HEK293 (cell line): ENCODE measurements around the gene CYP2A6.

Experiments used
- BCL11B ChIP-seq: fragments of 450-650 bp; formaldehyde crosslinking; IDR thresholded peaks from 2 replicates; pipeline ENCODE4 v1.5.1; 2016; ENCODE audit warnings: low read depth, missing biosample characterization, missing genetic modification characterization
- GLIS1 ChIP-seq: fragments of 450-650 bp; formaldehyde crosslinking; IDR thresholded peaks from 2 replicates; pipeline ENCODE4 v1.5.1; 2016; ENCODE audit warnings: missing biosample characterization, missing genetic modification characterization
- GLIS2 ChIP-seq: fragments of 450-650 bp; formaldehyde crosslinking; IDR thresholded peaks from 2 replicates; pipeline ENCODE4 v1.5.1; 2016; ENCODE audit warnings: missing biosample characterization, missing genetic modification characterization
- KLF16 ChIP-seq: fragments of 450-650 bp; formaldehyde crosslinking; IDR thresholded peaks from 2 replicates; pipeline ENCODE4 v1.5.1; 2017; ENCODE audit warnings: missing biosample characterization, missing genetic modification characterization
- KLF17 ChIP-seq: fragments of 450-650 bp; formaldehyde crosslinking; IDR thresholded peaks from 2 replicates; pipeline ENCODE4 v1.5.1; 2016; ENCODE audit warnings: missing biosample characterization, missing genetic modification characterization
- MEIS1 ChIP-seq: sonication (generic); formaldehyde crosslinking; IDR thresholded peaks from 2 replicates; pipeline ENCODE4 v1.8.1; 2022; ENCODE audit warnings: missing genetic modification reagents, mild to moderate bottlenecking, borderline replicate concordance
- MZF1 ChIP-seq: fragments of 450-650 bp; formaldehyde crosslinking; IDR thresholded peaks from 2 replicates; pipeline ENCODE4 v1.5.1; 2017; ENCODE audit warnings: missing biosample characterization, missing genetic modification characterization, borderline replicate concordance
- REPIN1 ChIP-seq: fragments of 450-650 bp; formaldehyde crosslinking; IDR thresholded peaks from 2 replicates; pipeline ENCODE4 v1.5.1; 2017; ENCODE audit warnings: missing biosample characterization, missing genetic modification characterization, low read depth
- SP7 ChIP-seq: fragments of 450-650 bp; formaldehyde crosslinking; IDR thresholded peaks from 2 replicates; pipeline ENCODE4 v1.5.1; 2016; ENCODE audit warnings: missing biosample characterization, missing genetic modification characterization
- ZBTB11 ChIP-seq: fragments of 450-650 bp; formaldehyde crosslinking; conservative IDR thresholded peaks from 2 replicates; pipeline ENCODE4 v1.5.1; 2016; ENCODE audit warnings: low read depth, missing biosample characterization, missing genetic modification characterization
- ZBTB48 ChIP-seq: fragments of 450-650 bp; formaldehyde crosslinking; IDR thresholded peaks from 2 replicates; pipeline ENCODE4 v1.5.1; 2016; ENCODE audit warnings: missing biosample characterization, missing genetic modification characterization
- ZIC2 ChIP-seq: fragments of 450-650 bp; formaldehyde crosslinking; IDR thresholded peaks from 2 replicates; pipeline ENCODE4 v1.5.1; 2016; ENCODE audit warnings: missing biosample characterization, missing genetic modification characterization
- ZNF221 ChIP-seq: fragments of 450-650 bp; formaldehyde crosslinking; IDR thresholded peaks from 2 replicates; pipeline ENCODE4 v1.5.1; 2017; ENCODE audit warnings: missing biosample characterization, missing genetic modification characterization, borderline replicate concordance
- ZNF24 ChIP-seq: fragments of 450-650 bp; formaldehyde crosslinking; IDR thresholded peaks from 2 replicates; pipeline ENCODE4 v1.5.1; 2016; ENCODE audit warnings: missing biosample characterization, missing genetic modification characterization
- ZNF335 ChIP-seq: fragments of 450-650 bp; formaldehyde crosslinking; conservative IDR thresholded peaks from 2 replicates; pipeline ENCODE4 v1.5.1; 2016; ENCODE audit warnings: missing biosample characterization, missing genetic modification characterization
- ZNF394 ChIP-seq: fragments of 450-650 bp; formaldehyde crosslinking; IDR thresholded peaks from 2 replicates; pipeline ENCODE4 v1.5.1; 2016; ENCODE audit warnings: missing biosample characterization, missing genetic modification characterization, mild to moderate bottlenecking, moderate library complexity, borderline replicate concordance
- ZNF76 ChIP-seq: fragments of 450-650 bp; formaldehyde crosslinking; IDR thresholded peaks from 2 replicates; pipeline ENCODE4; 2016; ENCODE audit warnings: low read depth, missing biosample characterization, missing genetic modification characterization, borderline replicate concordance
- ZNF776 ChIP-seq: fragments of 450-650 bp; formaldehyde crosslinking; IDR thresholded peaks from 2 replicates; pipeline ENCODE4 v1.5.0; 2017; ENCODE audit warnings: missing biosample characterization, missing genetic modification characterization, borderline replicate concordance
- ZNF792 ChIP-seq: fragments of 450-650 bp; formaldehyde crosslinking; IDR thresholded peaks from 2 replicates; pipeline ENCODE4 v1.5.1; 2016; ENCODE audit warnings: missing biosample characterization, missing genetic modification characterization
- ZSCAN18 ChIP-seq: fragments of 450-650 bp; formaldehyde crosslinking; IDR thresholded peaks from 2 replicates; pipeline ENCODE4 v1.5.1; 2016; ENCODE audit warnings: missing biosample characterization, missing genetic modification characterization
- TF ChIP-seq, protein P1 (sequence below): fragments of 450-650 bp; formaldehyde crosslinking; IDR thresholded peaks from 2 replicates; pipeline ENCODE4 v1.5.1; 2016; ENCODE audit warnings: missing biosample characterization, missing genetic modification characterization
- TF ChIP-seq, protein P2 (sequence below): fragments of 450-650 bp; formaldehyde crosslinking; IDR thresholded peaks from 2 replicates; pipeline ENCODE4 v1.5.1; 2016; ENCODE audit warnings: missing biosample characterization, missing genetic modification characterization
- TF ChIP-seq, protein P3 (sequence below): fragments of 450-650 bp; formaldehyde crosslinking; IDR thresholded peaks from 2 replicates; pipeline ENCODE4 v1.5.1; 2016; ENCODE audit warnings: missing biosample characterization, missing genetic modification characterization
- TF ChIP-seq, protein P4 (sequence below): fragments of 450-650 bp; formaldehyde crosslinking; IDR thresholded peaks from 2 replicates; pipeline ENCODE4 v1.5.1; 2017; ENCODE audit warnings: missing biosample characterization, missing genetic modification characterization
- TF ChIP-seq, protein P5 (sequence below): fragments of 450-650 bp; IDR thresholded peaks from 2 replicates; pipeline ENCODE4 v1.5.1; 2018; ENCODE audit warnings: missing biosample characterization, mild to moderate bottlenecking, missing genetic modification characterization

Gene CYP2A6

DNA sequence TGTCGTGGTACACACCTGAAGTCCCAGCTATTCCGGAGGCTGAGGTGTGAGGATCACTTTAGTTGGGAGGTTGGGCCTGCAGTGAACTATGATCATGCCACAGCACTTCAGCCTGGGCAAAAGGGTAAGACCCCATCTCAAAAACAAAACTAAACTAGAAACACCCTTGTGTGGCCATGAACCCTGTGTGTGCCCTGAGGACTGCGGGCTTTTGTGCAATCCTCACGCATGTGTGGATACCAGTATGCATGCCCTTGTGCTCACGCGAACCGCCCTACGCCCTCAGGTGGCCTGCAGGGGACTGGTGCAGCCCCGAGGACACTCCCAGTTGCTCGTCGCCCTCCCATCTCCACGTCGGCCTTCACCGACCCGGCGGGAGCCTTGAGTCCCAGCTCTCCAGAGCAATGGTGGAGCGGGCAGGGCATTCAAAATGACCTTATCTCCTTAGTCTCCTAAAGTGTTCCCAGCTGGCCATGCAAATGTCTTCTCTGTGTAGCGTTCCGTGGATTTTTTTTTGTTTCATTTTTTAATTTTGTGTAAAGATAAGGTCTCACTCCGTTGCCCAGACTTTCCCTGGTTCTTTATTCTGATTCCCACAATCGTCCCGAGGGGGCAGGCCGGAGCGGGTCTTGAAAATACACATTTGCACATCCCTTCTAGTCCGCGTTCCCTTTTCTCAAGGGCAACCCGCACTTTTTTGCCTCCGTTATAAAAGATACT, 52.1 kb downstream of the CYP2A6 start (continued):
- TF ChIP-seq ZBTB11 (tag by site-specific recombination), result peak; percentile 55
- no peak for TF ChIP-seq KLF16
- peak; percentile 73; the same call in 1 of the 2 replicates for TF ChIP-seq REPIN1 (tag by site-specific recombination)
- peak; percentile 35; the same call in 1 of the 2 replicates for TF ChIP-seq ZNF24 (tag by site-specific recombination)
- TF ChIP-seq ZNF221, result no peak
- no peak for TF ChIP-seq MEIS1
- no peak for TF ChIP-seq ZNF776
- peak; percentile 79 for TF ChIP-seq ZBTB48 (tag by site-specific recombination)
- TF ChIP-seq, protein P1, sequence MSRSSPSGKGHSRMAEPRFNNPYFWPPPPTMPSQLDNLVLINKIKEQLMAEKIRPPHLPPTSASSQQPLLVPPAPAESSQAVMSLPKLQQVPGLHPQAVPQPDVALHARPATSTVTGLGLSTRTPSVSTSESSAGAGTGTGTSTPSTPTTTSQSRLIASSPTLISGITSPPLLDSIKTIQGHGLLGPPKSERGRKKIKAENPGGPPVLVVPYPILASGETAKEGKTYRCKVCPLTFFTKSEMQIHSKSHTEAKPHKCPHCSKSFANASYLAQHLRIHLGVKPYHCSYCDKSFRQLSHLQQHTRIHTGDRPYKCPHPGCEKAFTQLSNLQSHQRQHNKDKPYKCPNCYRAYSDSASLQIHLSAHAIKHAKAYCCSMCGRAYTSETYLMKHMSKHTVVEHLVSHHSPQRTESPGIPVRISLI, result peak; percentile 73; the same call in 1 of the 2 replicates
- peak; percentile 59; the same call in 1 of the 2 replicates for TF ChIP-seq ZNF394
- TF ChIP-seq, protein P2, sequence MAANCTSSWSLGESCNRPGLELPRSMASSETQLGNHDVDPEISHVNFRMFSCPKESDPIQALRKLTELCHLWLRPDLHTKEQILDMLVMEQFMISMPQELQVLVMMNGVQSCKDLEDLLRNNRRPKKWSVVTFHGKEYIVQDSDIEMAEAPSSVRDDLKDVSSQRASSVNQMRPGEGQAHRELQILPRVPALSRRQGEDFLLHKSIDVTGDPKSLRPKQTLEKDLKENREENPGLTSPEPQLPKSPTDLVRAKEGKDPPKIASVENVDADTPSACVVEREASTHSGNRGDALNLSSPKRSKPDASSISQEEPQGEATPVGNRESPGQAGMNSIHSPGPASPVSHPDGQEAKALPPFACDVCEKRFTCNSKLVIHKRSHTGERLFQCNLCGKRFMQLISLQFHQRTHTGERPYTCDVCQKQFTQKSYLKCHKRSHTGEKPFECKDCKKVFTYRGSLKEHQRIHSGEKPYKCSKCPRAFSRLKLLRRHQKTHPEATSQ, result no peak
- peak; percentile 69 for TF ChIP-seq ZNF76 (tag by site-specific recombination)
- TF ChIP-seq, protein P3, sequence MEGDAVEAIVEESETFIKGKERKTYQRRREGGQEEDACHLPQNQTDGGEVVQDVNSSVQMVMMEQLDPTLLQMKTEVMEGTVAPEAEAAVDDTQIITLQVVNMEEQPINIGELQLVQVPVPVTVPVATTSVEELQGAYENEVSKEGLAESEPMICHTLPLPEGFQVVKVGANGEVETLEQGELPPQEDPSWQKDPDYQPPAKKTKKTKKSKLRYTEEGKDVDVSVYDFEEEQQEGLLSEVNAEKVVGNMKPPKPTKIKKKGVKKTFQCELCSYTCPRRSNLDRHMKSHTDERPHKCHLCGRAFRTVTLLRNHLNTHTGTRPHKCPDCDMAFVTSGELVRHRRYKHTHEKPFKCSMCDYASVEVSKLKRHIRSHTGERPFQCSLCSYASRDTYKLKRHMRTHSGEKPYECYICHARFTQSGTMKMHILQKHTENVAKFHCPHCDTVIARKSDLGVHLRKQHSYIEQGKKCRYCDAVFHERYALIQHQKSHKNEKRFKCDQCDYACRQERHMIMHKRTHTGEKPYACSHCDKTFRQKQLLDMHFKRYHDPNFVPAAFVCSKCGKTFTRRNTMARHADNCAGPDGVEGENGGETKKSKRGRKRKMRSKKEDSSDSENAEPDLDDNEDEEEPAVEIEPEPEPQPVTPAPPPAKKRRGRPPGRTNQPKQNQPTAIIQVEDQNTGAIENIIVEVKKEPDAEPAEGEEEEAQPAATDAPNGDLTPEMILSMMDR, result peak; percentile 94
- peak; percentile 36 for TF ChIP-seq GLIS1
- peak; percentile 91 for TF ChIP-seq ZNF335 (tag by site-specific recombination)
- peak; percentile 33; the same call in 1 of the 2 replicates for TF ChIP-seq MZF1 (tag by site-specific recombination)
- TF ChIP-seq KLF17, result peak; percentile 22; the same call in 1 of the 2 replicates
- no peak for TF ChIP-seq BCL11B
- TF ChIP-seq ZIC2 (tag by site-specific recombination), result 0 out of 2 replicates have a peak, but pooled peaks have one; percentile 34
- TF ChIP-seq, protein P4, sequence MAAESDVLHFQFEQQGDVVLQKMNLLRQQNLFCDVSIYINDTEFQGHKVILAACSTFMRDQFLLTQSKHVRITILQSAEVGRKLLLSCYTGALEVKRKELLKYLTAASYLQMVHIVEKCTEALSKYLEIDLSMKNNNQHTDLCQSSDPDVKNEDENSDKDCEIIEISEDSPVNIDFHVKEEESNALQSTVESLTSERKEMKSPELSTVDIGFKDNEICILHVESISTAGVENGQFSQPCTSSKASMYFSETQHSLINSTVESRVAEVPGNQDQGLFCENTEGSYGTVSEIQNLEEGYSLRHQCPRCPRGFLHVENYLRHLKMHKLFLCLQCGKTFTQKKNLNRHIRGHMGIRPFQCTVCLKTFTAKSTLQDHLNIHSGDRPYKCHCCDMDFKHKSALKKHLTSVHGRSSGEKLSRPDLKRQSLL (tag by site-specific recombination), result peak; percentile 63; the same call in 1 of the 2 replicates
- peak; percentile 27; the same call in 1 of the 2 replicates for TF ChIP-seq ZNF792
- peak; percentile 72; the same call in 1 of the 2 replicates for TF ChIP-seq SP7 (tag by site-specific recombination)
- peak; percentile 26; the same call in 1 of the 2 replicates for TF ChIP-seq GLIS2
- TF ChIP-seq, protein P5, sequence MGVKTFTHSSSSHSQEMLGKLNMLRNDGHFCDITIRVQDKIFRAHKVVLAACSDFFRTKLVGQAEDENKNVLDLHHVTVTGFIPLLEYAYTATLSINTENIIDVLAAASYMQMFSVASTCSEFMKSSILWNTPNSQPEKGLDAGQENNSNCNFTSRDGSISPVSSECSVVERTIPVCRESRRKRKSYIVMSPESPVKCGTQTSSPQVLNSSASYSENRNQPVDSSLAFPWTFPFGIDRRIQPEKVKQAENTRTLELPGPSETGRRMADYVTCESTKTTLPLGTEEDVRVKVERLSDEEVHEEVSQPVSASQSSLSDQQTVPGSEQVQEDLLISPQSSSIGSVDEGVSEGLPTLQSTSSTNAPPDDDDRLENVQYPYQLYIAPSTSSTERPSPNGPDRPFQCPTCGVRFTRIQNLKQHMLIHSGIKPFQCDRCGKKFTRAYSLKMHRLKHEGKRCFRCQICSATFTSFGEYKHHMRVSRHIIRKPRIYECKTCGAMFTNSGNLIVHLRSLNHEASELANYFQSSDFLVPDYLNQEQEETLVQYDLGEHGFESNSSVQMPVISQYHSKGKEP (tag by site-specific recombination), result peak; percentile 89
- peak; percentile 57; the same call in 1 of the 2 replicates for TF ChIP-seq ZSCAN18 (tag by site-specific recombination)
